ENCODE data around the gene MS4A6A.
"Not testable (repeated sequence)": the region's sequence is repeated elsewhere in the genome, so short reads cannot be mapped to it uniquely, and the experiment has no call there.

MS4A6A gene

DNA sequence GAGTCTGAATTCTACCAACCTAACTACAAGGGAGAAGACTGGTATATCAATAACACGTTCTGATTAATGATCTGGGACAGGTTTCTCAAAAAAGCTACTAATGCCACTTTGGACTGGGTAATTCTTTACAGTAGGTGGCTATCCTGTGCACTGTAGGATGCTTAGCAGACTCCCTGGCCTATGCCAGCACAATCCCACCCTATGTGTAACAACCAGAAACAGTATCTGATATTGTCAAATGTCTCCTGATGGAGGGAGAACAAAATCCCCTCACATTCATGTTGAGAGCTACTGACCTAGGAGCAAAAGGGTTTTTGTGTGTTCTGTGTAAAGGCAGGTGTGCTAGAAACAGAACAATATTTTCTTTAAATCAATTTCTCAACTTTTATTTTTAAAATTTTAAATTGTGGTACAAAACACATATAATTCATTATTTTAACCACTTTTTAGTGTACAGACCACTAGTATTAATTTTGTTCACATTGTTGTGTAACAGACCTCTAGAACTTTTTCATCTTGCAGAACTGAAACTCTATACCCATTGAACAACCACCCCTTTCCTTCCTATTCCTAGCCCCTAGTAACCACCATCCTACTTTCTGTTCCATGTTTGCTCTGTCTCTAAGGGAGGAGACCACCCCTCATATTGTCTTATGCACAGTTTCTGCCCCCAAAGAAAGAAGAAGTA, 2.1 kb upstream of the MS4A6A start:
- DNase-seq (ENCODE audit: low read depth, low spot score), result no peak

DNA sequence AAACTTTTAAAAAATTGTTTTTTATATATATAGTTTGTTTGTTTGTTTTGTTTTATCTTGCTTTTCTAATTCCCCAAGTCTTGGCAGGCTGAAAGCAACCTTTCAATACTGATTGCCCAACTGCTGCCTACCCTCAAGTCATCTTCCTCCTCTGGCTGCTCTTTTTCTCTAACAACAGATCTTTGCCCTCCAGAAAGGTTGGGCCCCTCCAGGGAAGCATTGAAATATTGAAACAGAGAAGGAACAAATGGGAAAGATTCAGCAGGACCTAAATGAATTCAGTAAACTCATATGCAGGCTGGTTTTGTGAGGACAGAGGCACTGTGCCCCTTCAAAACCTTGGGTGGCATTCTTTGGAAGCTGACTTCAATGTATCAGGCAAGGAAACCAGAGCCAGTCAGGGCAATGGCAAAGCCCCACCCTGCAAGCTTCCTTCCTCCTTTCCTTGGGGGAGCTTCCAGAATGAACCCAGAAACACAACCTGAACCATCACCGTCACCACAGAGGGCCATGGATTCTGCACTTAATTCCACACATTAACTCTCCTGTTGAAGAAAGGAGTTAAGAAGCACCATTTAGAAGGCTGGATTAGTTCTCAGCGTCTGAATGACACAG, 815 bp upstream of the MS4A6A start:
- DNase-seq (ENCODE audit: low read depth, low spot score), result no peak

DNA sequence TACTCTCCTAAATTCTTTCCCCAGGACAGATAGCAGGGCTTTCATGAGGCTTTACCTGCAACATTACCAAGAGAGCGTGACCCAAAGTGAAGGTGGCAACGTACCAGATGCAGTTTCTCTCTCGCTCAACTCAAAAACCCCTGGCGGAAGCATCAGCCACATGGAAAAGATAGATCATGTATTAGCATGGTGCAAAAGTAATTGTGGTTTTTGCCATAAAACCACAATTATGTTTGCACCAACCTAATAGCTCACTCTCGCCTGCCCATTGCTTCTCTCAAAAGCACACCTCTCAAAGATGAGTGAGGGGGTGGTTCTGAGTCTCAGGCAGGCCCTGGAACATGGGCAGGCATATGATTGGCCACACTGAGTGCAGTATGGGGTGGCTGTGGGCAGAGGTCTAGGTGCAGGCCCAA, 7.0 kb downstream of the MS4A6A start:
- DNase-seq (ENCODE audit: low read depth, low spot score), result no peak

DNA sequence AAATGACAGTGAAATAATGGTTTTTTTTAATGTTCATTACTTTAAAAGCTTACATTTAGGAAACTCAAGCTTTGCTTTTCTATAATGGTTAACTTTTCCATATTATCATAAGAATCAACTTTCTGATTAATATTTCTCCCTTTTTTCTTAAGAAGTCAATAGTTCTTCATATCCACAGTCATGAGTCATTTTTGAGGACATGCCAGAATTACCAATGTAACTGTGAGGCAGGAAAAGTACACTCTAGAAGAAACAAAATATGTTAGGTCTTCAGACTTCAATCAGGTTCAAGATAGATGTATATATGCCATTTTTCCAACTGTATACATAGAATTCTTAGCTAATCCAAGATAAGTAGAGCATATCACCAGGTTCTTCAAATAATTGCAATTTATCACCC, 10.9 kb downstream of the MS4A6A start:
- DNase-seq (ENCODE audit: low read depth, low spot score), result no peak

DNA sequence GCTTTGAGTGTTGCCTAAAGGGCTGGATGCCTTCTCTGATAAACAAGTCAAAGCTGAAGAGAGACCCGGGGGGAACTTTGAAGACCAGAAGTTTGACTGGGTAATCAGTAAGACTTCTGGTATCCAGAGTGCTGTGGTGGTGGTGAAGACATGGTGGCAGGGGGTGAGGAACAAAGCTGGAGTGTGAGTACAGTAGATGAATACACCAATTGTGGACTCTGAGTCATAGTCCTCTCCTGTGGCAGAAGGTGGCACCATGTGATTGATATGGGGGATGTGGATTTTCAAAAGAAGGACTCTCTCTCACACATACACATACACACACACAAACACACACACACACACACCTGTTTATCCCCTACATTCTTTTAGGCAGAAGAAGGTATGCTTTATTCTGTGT, 12.3 kb downstream of the MS4A6A start:
- no peak for DNase-seq (ENCODE audit: low read depth, low spot score)

DNA sequence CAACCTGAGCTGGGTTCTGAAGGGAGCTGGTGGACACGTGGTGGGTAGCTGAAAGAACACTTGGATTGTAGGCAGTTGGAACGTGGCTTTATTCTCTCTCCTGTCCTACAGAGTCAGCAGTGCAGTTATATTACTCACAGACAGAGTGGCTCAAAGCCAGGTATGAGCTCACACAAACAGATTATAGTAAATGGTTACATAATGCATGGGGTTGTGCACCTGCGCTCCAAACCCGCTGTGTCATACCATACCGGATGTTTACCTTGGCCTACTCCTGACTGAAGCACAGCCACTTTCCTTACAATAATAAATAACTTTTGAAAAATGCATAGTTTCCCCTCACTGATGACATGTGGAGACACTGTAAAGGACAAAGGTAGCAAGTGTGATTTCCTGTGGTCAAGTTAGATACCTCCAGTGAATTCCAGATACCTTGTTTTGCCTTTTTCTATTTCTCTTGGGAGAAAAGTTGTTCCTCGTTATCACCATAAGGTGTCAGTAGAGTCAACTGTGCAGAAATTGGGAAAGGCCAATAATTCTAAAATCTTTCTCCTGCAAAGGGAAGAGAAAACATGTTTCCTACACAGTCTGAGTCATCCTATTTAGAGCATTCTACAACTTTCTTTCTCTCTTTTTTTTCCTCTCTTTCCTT, 13.5 kb downstream of the MS4A6A start:
- peak; percentile 39 for DNase-seq (ENCODE audit: low read depth, low spot score)

DNA sequence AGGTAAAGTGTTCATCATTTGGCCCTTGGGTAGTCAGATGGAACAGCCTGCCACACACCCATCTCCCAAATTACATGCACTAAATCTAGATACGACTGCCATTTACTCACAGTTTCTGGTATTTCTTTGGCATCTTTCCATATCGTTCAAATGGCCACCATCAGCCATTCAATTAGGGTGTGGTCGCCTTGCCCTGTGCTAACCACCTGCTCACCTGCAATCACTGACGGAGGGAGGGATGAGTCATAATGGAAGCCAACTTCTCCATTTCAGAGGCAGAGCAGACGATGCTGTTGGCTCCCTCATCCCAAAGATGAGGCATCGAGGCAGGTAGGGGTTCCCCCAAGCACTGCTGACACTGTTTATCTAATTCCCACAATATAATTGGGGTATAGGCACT, 14.6 kb downstream of the MS4A6A start:
- DNase-seq (ENCODE audit: low read depth, low spot score), result no peak

DNA sequence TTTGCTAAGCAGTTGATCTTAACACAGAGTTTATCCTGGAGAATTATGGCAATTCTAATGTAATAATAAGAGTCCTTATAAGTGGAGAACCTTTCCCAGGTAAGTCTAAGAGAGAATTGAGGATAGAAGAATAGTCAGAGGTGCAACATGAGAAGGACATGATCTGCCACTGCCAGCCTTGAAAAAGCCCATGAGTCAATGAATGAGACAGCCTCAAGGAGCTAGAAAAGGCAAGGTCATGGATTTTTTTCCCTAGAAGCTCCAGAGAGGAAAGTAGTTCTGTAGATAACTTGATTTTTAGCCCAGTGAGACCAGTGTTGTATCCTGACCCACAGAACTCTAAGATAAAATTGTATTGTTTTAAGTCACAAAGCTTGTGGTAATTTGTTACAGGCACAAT, 16.9 kb downstream of the MS4A6A start:
- DNase-seq (ENCODE audit: low read depth, low spot score), result no peak

DNA sequence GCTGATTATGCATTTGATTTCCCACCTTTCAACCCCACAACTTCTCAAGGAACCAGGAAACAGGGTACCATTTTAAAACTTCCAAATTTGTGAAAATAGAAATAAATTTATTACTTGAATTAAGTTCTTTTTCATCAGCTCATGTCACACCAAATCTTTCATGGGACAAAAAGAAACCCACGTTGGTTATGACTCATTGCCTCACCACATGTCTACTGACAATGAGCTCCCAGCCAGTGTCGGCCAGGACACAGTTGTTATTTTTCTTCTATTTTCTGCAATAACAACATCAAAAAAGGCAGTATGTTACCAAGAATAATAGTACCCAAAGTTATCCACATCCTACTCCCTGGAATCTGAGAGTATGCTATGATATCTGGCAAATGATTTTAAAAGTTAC, 17.3 kb downstream of the MS4A6A start:
- no peak for DNase-seq (ENCODE audit: low read depth, low spot score)

DNA sequence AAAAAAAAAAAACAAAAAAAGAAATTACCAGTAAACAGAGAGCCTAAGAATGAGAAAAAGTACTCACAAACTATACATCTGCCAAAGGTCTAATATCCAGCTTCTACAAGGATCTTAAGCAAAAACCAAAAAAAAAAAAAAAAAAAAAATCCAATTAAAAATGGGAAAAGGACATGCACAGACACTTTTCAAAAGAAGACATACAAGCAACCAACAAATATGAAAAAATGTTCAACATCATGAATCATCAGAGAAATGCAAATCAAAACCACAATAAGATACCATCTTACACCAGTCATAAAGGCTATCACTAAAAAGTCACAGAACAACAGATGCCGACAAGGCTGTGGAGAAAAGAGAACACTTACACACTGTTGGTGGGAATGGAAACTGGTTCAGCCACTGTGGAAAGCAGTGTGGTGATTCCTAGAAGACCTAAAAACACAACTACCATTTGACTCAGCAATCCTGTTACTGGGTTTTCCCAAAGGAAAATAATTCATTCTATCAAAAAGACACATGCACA, 18.3 kb downstream of the MS4A6A start:
- DNase-seq (ENCODE audit: low read depth, low spot score), result no peak

DNA sequence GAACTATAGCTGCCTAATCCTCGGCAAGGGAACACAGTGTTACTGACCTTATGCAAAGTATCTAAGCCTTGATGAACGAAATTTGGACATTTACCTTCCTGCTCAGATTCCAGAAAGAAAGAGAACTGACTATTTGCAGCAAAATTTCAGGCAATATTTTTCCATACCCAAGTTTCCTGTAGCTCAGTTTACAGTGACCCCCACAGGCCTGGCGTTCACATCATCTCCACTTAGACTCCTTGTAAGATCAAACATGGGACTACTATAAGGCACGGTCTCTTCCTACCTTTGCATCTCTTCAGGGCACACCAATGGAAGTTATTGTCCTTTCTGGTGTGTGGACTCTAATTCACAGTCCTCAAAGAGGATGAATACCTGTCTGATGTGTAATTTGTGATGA, 21.1 kb downstream of the MS4A6A start:
- no peak for DNase-seq (ENCODE audit: low read depth, low spot score)

DNA sequence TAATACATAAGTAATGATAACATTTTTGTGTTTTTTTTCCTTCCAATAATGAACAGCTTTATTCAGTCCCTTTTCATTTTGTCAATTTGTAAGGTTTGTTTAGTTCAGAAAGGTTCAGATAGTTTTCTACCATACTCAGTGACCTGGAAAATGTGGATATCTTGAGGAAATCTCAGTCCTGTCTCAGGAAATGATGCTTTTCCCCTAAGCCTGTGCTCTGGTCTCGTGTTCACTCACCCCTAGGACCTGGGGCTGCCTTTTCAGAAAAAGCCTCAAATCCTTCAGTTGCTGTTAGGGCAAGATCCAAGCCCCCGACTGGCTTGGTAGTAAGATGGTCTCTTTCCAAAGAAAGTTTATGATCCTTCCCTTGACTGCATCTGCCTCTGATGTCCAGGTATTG, 21.8 kb downstream of the MS4A6A start:
- no peak for DNase-seq (ENCODE audit: low read depth, low spot score)

DNA sequence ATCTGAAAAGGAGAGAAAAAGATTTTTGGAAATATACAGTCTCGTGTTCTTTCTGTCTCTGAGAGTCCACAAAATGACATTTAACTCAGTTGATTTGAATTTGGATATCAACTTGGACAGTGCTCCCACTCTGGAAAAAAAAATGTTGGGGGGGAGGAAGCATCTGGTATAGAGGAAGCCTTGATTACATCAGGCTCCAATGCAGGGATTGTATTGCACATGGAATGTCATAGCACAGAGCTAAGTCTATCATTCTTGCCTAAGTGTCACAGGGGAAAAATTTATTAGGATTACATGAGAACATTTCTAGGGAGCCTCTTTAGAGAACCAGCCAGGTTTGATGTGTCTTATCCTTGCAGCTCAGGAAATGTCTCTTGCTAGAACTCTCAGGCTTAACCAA, 23.0 kb downstream of the MS4A6A start:
- no peak for DNase-seq (ENCODE audit: low read depth, low spot score)

DNA sequence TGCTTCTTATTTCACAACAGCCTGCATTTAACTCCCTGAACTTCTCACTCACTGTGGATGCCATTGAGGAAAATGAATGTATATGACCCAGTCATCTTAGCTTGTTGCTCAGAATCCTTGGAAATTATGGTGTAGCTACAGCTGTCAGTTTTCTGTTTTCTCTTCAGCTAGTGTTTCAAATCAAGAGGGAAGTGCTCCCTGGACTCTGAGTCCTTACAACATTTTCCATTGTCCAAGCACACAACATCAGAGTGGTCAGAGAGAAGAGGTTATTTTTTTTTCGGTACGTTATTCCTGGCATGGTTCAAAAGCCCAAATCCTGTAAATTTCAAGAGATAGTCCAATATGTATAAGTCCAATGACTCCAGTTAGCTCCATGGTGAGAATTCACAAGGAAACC, 23.6 kb downstream of the MS4A6A start:
- DNase-seq (ENCODE audit: low read depth, low spot score), result no peak

DNA sequence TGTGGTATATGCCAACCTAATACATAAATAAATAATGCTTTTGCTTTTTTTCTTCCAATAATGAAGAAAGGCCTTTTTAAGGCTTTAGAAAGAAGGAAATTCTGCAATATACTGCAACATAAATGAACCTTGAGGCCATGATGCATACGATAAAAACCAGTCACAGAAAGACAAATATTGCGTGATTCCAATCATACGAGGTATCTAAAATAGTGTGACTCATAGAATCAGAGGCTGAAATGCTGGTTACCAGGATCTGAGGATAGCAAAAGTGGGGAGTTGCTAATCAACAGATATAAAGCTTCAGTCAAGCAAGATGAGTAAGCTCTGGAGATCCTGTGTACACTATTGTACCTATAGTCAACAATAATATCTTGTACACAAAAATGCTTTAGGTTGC, 24.2 kb downstream of the MS4A6A start:
- DNase-seq (ENCODE audit: low read depth, low spot score), result no peak

DNA sequence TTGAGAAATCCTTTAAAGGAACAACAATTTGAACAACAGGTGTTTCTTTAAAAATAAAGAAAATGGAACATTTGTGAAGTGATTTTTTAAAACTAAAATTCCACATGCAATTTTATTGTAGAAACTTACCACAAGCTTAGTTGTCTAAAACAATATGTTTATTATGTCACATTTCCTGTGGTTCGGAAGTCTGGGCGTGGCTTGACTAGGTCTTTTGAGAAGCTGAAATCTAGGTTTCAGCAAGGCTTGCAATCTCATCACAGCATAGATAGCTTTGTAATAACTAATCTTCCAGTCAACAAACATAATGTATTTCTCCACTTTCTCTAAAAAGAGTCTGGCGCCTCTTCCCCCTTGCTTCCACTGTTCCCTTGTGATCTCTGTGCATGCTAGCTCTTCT, 27.0 kb downstream of the MS4A6A start:
- DNase-seq (ENCODE audit: low read depth, low spot score), result no peak

DNA sequence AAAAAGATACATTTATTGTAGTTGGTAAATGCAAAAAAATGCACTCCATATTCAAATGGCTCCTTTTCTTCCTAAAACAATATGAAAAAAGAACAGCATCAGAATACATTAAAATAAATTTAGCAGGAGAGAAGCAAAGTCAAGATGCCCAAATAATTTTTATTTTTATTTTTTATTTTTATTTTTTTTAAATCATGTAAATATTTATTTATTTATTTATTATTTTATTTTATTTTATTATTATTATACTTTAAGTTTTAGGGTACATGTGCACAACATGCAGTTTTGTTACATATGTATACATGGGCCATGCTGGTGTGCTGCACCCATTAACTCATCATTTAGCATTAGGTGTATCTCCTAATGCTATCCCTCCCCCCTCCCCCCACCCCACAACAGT, 30.2 kb downstream of the MS4A6A start:
- not testable (repeated sequence) for DNase-seq (ENCODE audit: low read depth, low spot score)

DNA sequence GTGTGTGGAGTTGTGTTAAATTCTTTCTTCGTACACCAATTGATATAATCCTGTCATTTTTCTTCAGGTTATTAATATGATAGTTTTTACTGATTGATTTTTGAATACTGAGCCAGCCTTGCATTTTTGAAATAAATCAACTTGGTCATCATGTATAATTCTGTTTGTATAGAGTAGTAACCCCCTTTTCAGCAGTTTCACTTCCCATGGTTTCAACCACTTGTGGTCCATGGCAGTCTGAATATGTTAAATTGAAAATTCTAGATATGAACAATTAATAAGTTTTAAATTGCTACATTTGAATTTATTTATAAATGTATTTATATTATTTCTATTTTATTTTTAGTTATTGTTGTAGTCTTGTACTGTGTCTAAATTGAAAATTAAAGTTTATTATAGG, 32.6 kb downstream of the MS4A6A start:
- no peak for DNase-seq (ENCODE audit: low read depth, low spot score)

DNA sequence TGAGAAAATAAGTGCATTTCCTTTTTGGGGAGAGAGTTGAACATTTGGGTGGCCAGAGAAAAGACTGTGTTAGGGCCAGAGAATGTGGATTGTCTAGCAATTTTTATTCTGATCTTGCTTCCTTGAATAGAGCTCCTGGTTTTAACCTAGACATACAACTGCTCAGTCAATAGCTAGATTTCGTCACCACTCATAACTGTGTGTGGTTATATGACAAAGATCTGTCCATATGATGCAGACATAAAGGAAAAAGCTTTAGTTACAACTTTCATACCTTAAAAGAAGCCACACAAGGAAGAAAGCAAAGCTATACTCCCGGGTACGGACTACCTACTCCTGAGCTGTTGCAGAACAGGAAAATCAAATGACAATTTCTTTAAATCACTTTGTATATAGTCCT, 37.2 kb downstream of the MS4A6A start:
- DNase-seq (ENCODE audit: low read depth, low spot score), result no peak

DNA sequence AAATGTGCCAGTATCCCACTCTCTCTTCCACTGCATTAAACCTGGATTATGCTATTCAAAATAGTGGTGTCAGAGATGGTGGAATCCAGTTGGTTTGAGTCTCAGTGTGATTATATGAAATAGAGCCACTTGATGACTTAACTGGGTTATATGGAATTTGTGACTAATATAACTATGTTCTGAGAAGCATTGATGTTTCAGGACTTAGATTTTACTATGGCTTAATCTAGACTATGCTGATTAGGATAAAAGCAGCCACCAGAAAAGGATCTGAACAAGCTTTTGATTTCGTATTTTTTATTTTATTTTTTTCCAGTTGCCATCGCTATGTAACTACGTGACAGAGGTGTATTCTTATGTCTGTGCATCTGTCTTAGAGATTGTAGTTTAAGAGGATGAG, 39.1 kb downstream of the MS4A6A start:
- DNase-seq (ENCODE audit: low read depth, low spot score), result no peak

DNA sequence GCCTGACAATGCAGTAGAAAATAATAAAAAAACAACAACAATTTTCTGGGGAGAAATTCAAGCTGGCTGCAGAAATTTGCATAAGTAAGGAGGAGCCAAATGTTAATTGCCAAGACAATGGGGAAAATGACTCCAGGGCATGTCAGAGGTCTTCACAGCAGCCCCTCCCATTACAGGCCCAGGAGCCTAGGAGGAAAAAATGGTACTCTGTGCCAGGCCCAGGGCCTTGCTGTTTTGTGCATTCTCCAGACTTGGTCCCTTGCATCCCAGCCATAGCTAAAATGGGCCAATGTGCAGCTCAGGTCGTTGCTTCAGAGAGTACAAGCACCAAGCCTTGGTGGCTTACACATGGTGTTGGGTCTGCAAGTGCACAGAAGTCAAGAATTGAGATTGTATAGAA, 49.0 kb downstream of the MS4A6A start:
- no peak for DNase-seq (ENCODE audit: low read depth, low spot score)

DNA sequence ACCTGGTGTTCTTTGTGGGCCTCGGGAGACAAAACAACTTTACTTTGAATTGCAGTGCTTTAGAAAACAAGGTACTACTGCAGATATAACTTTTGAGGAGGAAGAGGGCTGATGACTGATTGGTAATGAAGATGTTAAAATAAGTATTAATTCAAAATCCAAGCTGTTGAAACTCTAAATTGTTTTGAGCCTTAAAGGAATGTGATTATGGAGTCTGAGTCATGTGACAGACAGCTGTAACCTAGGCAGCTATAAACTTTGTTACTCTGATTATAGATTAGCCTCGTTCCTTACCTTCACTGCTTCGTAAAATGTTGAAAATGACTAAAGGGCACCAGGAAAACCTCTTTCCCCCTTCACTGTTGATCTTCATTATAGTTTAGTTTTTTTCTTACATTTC, 51.0 kb downstream of the MS4A6A start:
- no peak for DNase-seq (ENCODE audit: low read depth, low spot score)

DNA sequence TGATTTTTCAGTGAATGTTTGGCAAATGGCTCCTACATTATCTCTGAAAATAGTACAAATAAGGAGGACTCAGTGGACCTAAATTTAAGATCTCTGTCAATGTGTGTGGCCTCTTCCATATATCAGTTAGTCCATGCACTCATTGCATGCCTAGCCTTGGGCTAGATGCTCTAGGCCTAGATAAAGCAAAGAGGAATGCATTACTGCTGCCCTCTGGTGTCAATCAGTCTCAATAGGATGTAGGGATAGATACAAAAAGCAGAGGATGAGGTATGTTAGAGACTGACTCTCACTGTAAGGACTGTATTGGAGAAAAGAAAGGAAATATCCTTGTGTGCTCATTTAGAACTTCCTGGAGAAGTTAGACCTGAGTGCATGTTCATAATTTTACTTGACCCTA, 52.4 kb downstream of the MS4A6A start:
- peak; percentile 26 for DNase-seq (ENCODE audit: low read depth, low spot score)

Data from ELF-1 (cell line).